ENCODE measurements around the gene ARHGEF39. TPM values are rescaled to one million over a fixed set of nuclear protein-coding genes. Genes with fewer than 3 reads are reported as not detected.
A peak's percentile ranks its signal among the peaks of the same experiment; 100 is the strongest.

The ARHGEF39 gene
- total and polyA plus RNA-seq, 9 of the 15 experiments (the other 6 are each of a cell fraction or from before 2014, with no cell fraction given) = 2.8 to 21.7 (median 12.9) TPM

GRCh38 chr9:35656831-35657545 lies 8.0 kb downstream of the ARHGEF39 start (continued):
- TF ChIP-seq MEF2A (IDR thresholded peaks at IDR 0.05; ENCODE audit: control insufficient read depth, low read depth, low read length) = no peak

- Histone ChIP-seq H2AFZ (ENCODE audit: low read depth, low read length) (peak overlapping the region; percentile 99), H3K4me2 (ENCODE audit: insufficient read depth, low read length) (peak overlapping the region; percentile 96; the same call in 1 of the 2 replicates), H3K36me3 (ENCODE audit: control insufficient read depth, insufficient read depth, low read length) (peaks cover 15% of the 10 kb centered on the region; the same call in 1 of the 3 replicates), H3K9me3 (replicated peaks; ENCODE audit: control insufficient read depth, insufficient read depth, low read depth, low read length) (no peaks in the 10 kb centered on the region), H3K27ac (ENCODE audit: extremely low read depth, low read depth, low read length) (no peak overlapping the region), H4K20me1 (replicated peaks; ENCODE audit: control insufficient read depth, insufficient read depth, low read length) (no peaks in the 10 kb centered on the region), H3K9me1 (ENCODE audit: control insufficient read depth, insufficient read depth, low read length) (no peaks in the 10 kb centered on the region), H3K79me2 (ENCODE audit: control insufficient read depth, insufficient read depth, low read length) (peaks cover 8% of the 10 kb centered on the region; the same call in 2 of the 3 replicates), H3K9ac (ENCODE audit: insufficient read depth in 1 of 2, low read depth in 2 of 2, low read length in 2 of 2) (no peak overlapping the region), H3K4me3 (no peak overlapping the region), H3K4me1 (replicated peaks in 1 of 2; ENCODE audit: control insufficient read depth in 2 of 2, insufficient read depth in 2 of 2, low read length in 2 of 2) (peaks cover 11 to 21% of the 10 kb centered on the region in 2 experiments; a peak in 4 of 5 replicates), H3K27me3 (ENCODE audit: control insufficient read depth in 2 of 2, insufficient read depth in 2 of 2, low read length in 2 of 2) (no peaks in the 10 kb centered on the region)
- no TSS peak for BruUV-seq (replicated peaks)
- in situ Hi-C loops (cut with MboI) = no loop called here
- ATAC-seq (no peak), DNase-seq (ENCODE audit: extremely low read depth in 1 of 4, low spot score in 3 of 4) (no peak), FAIRE-seq (no peak)
- 68% methylated on average over 10 of the region's 17 CpGs for WGBS (ENCODE audit: insufficient coverage, low coverage, missing lambda C conversion rate)
- intact Hi-C loops (cut with micrococcal nuclease) = loop anchor here (2.0 to 5.0 kb wide), 3 partner anchors 41 to 76 kb away; partner anchors contain the start of genes CREB3, TESK1 and TLN1
- ChIA-PET CTCF (ENCODE audit: low intra/inter-chr PET ratio) (no interaction called here), POLR2A (interaction anchor here (0.7 to 2.6 kb wide), 6 partner anchors 9 to 133 kb away, joined by 3 to 14 read pairs (median 3); no protein-coding TSS in a partner anchor)
- TF ChIP-seq, protein P1, sequence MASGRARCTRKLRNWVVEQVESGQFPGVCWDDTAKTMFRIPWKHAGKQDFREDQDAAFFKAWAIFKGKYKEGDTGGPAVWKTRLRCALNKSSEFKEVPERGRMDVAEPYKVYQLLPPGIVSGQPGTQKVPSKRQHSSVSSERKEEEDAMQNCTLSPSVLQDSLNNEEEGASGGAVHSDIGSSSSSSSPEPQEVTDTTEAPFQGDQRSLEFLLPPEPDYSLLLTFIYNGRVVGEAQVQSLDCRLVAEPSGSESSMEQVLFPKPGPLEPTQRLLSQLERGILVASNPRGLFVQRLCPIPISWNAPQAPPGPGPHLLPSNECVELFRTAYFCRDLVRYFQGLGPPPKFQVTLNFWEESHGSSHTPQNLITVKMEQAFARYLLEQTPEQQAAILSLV (tag; IDR thresholded peaks at IDR 0.05) = no peak
- TF ChIP-seq, protein P2, sequence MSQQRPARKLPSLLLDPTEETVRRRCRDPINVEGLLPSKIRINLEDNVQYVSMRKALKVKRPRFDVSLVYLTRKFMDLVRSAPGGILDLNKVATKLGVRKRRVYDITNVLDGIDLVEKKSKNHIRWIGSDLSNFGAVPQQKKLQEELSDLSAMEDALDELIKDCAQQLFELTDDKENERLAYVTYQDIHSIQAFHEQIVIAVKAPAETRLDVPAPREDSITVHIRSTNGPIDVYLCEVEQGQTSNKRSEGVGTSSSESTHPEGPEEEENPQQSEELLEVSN (IDR thresholded peaks at IDR 0.05; ENCODE audit: borderline replicate concordance in 1 of 2, extremely low read depth in 1 of 2, insufficient read depth in 1 of 2, insufficient read length in 1 of 2, low read depth in 1 of 2, low read length in 1 of 2, poor library complexity in 1 of 2, severe bottlenecking in 1 of 2) = no peak
- TF ChIP-seq ZBTB33 (CRISPR knock-in tag; IDR thresholded peaks at IDR 0.05) (peak; percentile 54; the same call in 1 of the 2 replicates), MYNN (IDR thresholded peaks at IDR 0.05) (no peak), MYNN (CRISPR knock-in tag; IDR thresholded peaks at IDR 0.05) (no peak), CBX8 (IDR thresholded peaks at IDR 0.05; ENCODE audit: borderline replicate concordance, extremely low read depth, low read depth, low read length, poor library complexity, severe bottlenecking) (no peak), TAF9B (IDR thresholded peaks at IDR 0.05; ENCODE audit: partially characterized antibody) (no peak)
Observed at GRCh38 chr9:35656348-35656747, 8.6 kb downstream of the ARHGEF39 start.
